Right lobe of liver (tissue), 4 donors: Measurements from ENCODE around the gene LIFR.

ENCODE experiments used
- CTCF ChIP-seq, 4 donors: fragments of 200-600 bp in 3 of 4; fragments of 450-650 bp in 1 of 4; IDR thresholded peaks; one replicate each; pipeline versions ENCODE4 v1.5.1 to v1.8.0; 2016 to 2022; ENCODE audit warnings: antibody characterized with exemption in 4 of 4, mild to moderate bottlenecking in 2 of 4
- POLR2A ChIP-seq: fragments of 450-650 bp; IDR thresholded peaks from one replicate; pipeline ENCODE4 v1.6.1; 2017; ENCODE audit warnings: antibody characterized with exemption, mild to moderate bottlenecking
- donor health status: DM: no; HTN: no; CAD: no.
- donor health status: DM: no; HTN: no; CAD: no.
- donor health status: DM: no; HTN: yes; CAD: no.

GRCh38 chr5:38536968-38537367, 19.5 kb downstream of the LIFR start:
- TF ChIP-seq CTCF (IDR thresholded peaks at IDR 0.05) (no peak), POLR2A (no peak)
